RCC 7860 (cell line): ENCODE measurements around the gene RAPGEF5.

Experiments
- DNase-seq: peaks from one replicate; pipeline ENCODE4 v3.0.0-alpha.2; 2015; ENCODE audit warnings: low spot score
- FAIRE-seq: peaks from 2 replicates; lab custom pipeline; 2012; peaks lifted over from hg19 to GRCh38; lab: Jason Lieb, UNC

Gene RAPGEF5

GRCh38 chr7:22230238-22230637 lies 126.7 kb downstream of the RAPGEF5 start:
- DNase-seq: no peak
- FAIRE-seq: no peak

GRCh38 chr7:22229148-22229547 lies 127.8 kb downstream of the RAPGEF5 start:
- DNase-seq: no peak
- no peak for FAIRE-seq

GRCh38 chr7:22223807-22224206 lies 133.1 kb downstream of the RAPGEF5 start:
- no peak for DNase-seq
- no peak for FAIRE-seq

- FAIRE-seq (no peak), DNase-seq (no peak)
These were observed 136.0 kb downstream of the RAPGEF5 start for GRCh38 chr7:22220941-22221340.

GRCh38 chr7:22219739-22220493 lies 137.0 kb downstream of the RAPGEF5 start:
- no peak for DNase-seq
- FAIRE-seq: no peak

GRCh38 chr7:22219036-22219435 lies 137.9 kb downstream of the RAPGEF5 start:
- DNase-seq (no peak), FAIRE-seq (no peak)

GRCh38 chr7:22216832-22217475 lies 140.0 kb downstream of the RAPGEF5 start:
- DNase-seq: no peak

GRCh38 chr7:22216309-22216708 lies 140.6 kb downstream of the RAPGEF5 start:
- DNase-seq (no peak), FAIRE-seq (no peak)

More at GRCh38 chr7:22216832-22217475, 140.0 kb downstream of the RAPGEF5 start:
- no peak for FAIRE-seq

GRCh38 chr7:22214000-22214399 lies 143.0 kb downstream of the RAPGEF5 start:
- FAIRE-seq: no peak

GRCh38 chr7:22213081-22213480 lies 143.9 kb downstream of the RAPGEF5 start:
- DNase-seq (no peak), FAIRE-seq (no peak)

More at GRCh38 chr7:22214000-22214399, 143.0 kb downstream of the RAPGEF5 start:
- DNase-seq: no peak

- no peak for DNase-seq
These were observed 146.0 kb downstream of the RAPGEF5 start for GRCh38 chr7:22210967-22211366.

GRCh38 chr7:22210355-22210754 lies 146.6 kb downstream of the RAPGEF5 start:
- FAIRE-seq: no peak
- no peak for DNase-seq

More at GRCh38 chr7:22210967-22211366, 146.0 kb downstream of the RAPGEF5 start:
- FAIRE-seq: no peak

- no peak for FAIRE-seq
- no peak for DNase-seq
These were observed 148.2 kb downstream of the RAPGEF5 start for GRCh38 chr7:22208799-22209198.

- no peak for DNase-seq
- FAIRE-seq: no peak
These were observed 149.2 kb downstream of the RAPGEF5 start for GRCh38 chr7:22207724-22208225.

- FAIRE-seq (no peak), DNase-seq (no peak)
These were observed 151.3 kb downstream of the RAPGEF5 start for GRCh38 chr7:22205631-22206030.

- no peak for FAIRE-seq
- DNase-seq: no peak
These were observed 152.6 kb downstream of the RAPGEF5 start for GRCh38 chr7:22204312-22204711.

GRCh38 chr7:22202141-22202540 lies 154.8 kb downstream of the RAPGEF5 start:
- no peak for FAIRE-seq

GRCh38 chr7:22201186-22201880 lies 155.6 kb downstream of the RAPGEF5 start:
- DNase-seq (no peak), FAIRE-seq (no peak)

More at GRCh38 chr7:22202141-22202540, 154.8 kb downstream of the RAPGEF5 start:
- DNase-seq: no peak

GRCh38 chr7:22200777-22201176 lies 156.2 kb downstream of the RAPGEF5 start:
- DNase-seq (no peak), FAIRE-seq (no peak)

GRCh38 chr7:22200238-22200637 lies 156.7 kb downstream of the RAPGEF5 start:
- DNase-seq: no peak
- FAIRE-seq: no peak

GRCh38 chr7:22197376-22197775 lies 159.6 kb downstream of the RAPGEF5 start:
- DNase-seq (no peak), FAIRE-seq (no peak)
